ENCODE results near the gene MAP7D3.

DNA sequence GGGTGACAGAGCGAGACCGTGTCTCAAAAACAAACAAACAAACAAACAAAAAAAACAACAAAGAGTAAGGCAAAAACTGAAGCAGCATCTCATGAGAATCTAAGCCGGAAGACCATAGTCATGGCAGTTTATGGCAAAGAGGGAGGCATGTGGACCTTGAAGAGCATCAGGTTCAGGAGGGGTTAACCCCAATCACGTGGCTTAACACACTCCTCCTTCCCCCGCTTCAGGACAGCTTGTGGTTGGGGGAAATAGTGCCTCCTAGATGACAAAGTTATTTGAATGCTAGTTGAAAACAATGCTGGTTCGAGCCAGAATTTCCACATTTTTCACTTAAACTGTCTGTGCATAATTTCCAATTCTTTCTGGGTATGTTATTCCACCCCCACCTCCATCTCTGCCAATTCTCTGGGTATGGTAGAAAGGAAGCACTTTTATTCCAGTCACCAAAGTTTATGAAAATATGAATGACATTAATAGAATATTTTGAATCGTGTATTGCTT, 11.7 kb upstream of the MAP7D3 start:
- no peak for TF ChIP-seq CTCF (conservative IDR thresholded peaks at IDR 0.05 in 1 of 2, IDR thresholded peaks at IDR 0.05 in 1 of 2; ENCODE audit: low read depth in 1 of 2, low read length in 2 of 2)
- TF ChIP-seq EZH2 (IDR thresholded peaks at IDR 0.05; ENCODE audit: low read length, missing control alignments) = no peak
